Measurements from ENCODE around the gene DNAJC1. TPM values are rescaled to one million over a fixed set of nuclear protein-coding genes. Genes with fewer than 3 reads are reported as not detected.

DNAJC1 gene
- total and polyA plus RNA-seq, 10 of the 15 experiments (the other 5 are each of a cell fraction or from before 2014, with no cell fraction given), result 2.5 to 39.3 (median 20.4) TPM

DNA sequence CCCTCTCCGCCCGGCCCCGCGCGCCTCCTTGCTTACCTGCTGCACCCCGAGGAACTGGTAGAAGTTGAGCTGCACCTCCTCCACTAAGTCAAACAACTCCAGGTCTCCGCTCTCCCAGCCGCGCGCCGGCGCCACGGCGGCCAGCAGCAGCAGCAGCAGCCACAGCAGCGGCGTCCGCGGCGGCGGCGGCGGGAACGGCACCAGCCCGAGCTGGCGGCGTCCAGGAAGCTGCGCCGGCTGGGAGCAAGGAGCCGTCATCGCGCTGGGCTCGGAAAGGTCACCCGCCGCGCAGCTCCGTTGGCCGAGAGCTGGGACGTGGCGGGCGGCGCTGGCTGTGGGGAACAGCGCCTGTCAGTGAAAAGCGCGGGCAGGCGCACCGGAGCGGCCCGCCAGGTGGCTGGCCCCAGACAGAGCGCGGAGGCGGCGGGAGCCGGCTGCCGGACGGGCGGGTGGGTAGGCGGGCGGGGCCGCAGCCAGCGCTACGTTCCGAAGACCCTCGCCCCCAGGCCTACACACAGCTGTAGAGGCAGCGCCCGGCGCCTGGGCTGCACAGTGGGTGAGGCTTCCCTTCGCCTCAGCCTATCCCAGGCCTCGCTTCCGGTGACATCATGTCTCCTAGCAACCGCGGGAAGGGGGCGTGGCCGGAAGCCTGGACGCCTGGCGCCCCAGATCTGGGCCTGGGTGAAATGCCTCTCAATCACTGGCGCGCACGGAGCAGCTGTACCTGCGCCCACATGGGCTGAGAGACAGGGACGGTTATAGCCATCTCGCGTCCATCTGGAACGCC lies at the start of gene DNAJC1 (continued):
- TF ChIP-seq, protein P1, sequence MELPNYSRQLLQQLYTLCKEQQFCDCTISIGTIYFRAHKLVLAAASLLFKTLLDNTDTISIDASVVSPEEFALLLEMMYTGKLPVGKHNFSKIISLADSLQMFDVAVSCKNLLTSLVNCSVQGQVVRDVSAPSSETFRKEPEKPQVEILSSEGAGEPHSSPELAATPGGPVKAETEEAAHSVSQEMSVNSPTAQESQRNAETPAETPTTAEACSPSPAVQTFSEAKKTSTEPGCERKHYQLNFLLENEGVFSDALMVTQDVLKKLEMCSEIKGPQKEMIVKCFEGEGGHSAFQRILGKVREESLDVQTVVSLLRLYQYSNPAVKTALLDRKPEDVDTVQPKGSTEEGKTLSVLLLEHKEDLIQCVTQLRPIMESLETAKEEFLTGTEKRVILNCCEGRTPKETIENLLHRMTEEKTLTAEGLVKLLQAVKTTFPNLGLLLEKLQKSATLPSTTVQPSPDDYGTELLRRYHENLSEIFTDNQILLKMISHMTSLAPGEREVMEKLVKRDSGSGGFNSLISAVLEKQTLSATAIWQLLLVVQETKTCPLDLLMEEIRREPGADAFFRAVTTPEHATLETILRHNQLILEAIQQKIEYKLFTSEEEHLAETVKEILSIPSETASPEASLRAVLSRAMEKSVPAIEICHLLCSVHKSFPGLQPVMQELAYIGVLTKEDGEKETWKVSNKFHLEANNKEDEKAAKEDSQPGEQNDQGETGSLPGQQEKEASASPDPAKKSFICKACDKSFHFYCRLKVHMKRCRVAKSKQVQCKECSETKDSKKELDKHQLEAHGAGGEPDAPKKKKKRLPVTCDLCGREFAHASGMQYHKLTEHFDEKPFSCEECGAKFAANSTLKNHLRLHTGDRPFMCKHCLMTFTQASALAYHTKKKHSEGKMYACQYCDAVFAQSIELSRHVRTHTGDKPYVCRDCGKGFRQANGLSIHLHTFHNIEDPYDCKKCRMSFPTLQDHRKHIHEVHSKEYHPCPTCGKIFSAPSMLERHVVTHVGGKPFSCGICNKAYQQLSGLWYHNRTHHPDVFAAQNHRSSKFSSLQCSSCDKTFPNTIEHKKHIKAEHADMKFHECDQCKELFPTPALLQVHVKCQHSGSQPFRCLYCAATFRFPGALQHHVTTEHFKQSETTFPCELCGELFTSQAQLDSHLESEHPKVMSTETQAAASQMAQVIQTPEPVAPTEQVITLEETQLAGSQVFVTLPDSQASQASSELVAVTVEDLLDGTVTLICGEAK (IDR thresholded peaks at IDR 0.05; ENCODE audit: borderline replicate concordance), result peak; percentile 56; the same call in 1 of the 2 replicates
- TF ChIP-seq PML (IDR thresholded peaks at IDR 0.05; ENCODE audit: low read length) (peak; percentile 57; the same call in 1 of the 2 replicates), CBX3 (IDR thresholded peaks at IDR 0.05; ENCODE audit: borderline replicate concordance, low read depth) (no peak), JUND (IDR thresholded peaks at IDR 0.05; ENCODE audit: low read depth, low read length) (no peak), NFIC (IDR thresholded peaks at IDR 0.05; ENCODE audit: low read depth, low read length) (no peak), IKZF2 (IDR thresholded peaks at IDR 0.05) (no peak), KLF5 (IDR thresholded peaks at IDR 0.05; ENCODE audit: partially characterized antibody) (no peak), NFXL1 (IDR thresholded peaks at IDR 0.05; ENCODE audit: borderline replicate concordance) (no peak), FOS (IDR thresholded peaks at IDR 0.05; ENCODE audit: borderline replicate concordance, extremely low read depth, insufficient read length) (no peak), ZNF274 (IDR thresholded peaks at IDR 0.05; ENCODE audit: insufficient read depth, insufficient read length) (no peak), POU2F2 (IDR thresholded peaks at IDR 0.05; ENCODE audit: borderline replicate concordance, low read depth, low read length) (peak; percentile 73; the same call in 2 of the 3 replicates), EGR1 (IDR thresholded peaks at IDR 0.05; ENCODE audit: borderline replicate concordance in 1 of 2, low read depth in 2 of 2, low read length in 2 of 2) (peak in 1 of 2 experiments; percentile 27; a peak in 1 of 3 replicates), YY1 (IDR thresholded peaks at IDR 0.05; ENCODE audit: low read depth, low read length) (peak; percentile 37; the same call in 1 of the 2 replicates), BHLHE40 (IDR thresholded peaks at IDR 0.05; ENCODE audit: borderline replicate concordance in 1 of 2, low read depth in 2 of 2, low read length in 1 of 2) (peak; percentile 26 to 54; a peak in 2 of 4 replicates), CEBPB (IDR thresholded peaks at IDR 0.05; ENCODE audit: borderline replicate concordance in 1 of 2, low read depth in 2 of 2, low read length in 2 of 2) (no peak), POLR2A (IDR thresholded peaks at IDR 0.05; ENCODE audit: low read depth, low read length) (peak; percentile 89), JUNB (IDR thresholded peaks at IDR 0.05) (no peak), KAT2A (conservative IDR thresholded peaks at IDR 0.05; ENCODE audit: control insufficient read depth, low read depth, low read length) (no peak), RUNX3 (IDR thresholded peaks at IDR 0.05; ENCODE audit: low read length) (no peak), RFX5 (IDR thresholded peaks at IDR 0.05; ENCODE audit: low read depth, low read length) (peak; percentile 97), SREBF2 (IDR thresholded peaks at IDR 0.05; ENCODE audit: low read length) (no peak), NFYA (IDR thresholded peaks at IDR 0.05; ENCODE audit: borderline replicate concordance, low read depth, low read length) (no peak), MXI1 (IDR thresholded peaks at IDR 0.05; ENCODE audit: low read depth, low read length) (peak; percentile 92)
- TF ChIP-seq, protein P2, sequence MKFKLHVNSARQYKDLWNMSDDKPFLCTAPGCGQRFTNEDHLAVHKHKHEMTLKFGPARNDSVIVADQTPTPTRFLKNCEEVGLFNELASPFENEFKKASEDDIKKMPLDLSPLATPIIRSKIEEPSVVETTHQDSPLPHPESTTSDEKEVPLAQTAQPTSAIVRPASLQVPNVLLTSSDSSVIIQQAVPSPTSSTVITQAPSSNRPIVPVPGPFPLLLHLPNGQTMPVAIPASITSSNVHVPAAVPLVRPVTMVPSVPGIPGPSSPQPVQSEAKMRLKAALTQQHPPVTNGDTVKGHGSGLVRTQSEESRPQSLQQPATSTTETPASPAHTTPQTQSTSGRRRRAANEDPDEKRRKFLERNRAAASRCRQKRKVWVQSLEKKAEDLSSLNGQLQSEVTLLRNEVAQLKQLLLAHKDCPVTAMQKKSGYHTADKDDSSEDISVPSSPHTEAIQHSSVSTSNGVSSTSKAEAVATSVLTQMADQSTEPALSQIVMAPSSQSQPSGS (IDR thresholded peaks at IDR 0.05; ENCODE audit: low read length), result no peak

Data from GM12878 (cell line).